ENCODE measurements around the gene NRG2. TPM values are rescaled to one million over a fixed set of nuclear protein-coding genes. Genes with fewer than 3 reads are reported as not detected.

NRG2 gene
- total and polyA plus RNA-seq, 2 donors (not counting 3 experiments of a cell fraction or from before 2014, with no cell fraction given) = 0.26 to 0.42 TPM

GRCh38 chr5:139836469-139837208 is 206.5 kb downstream of the NRG2 start:
- no peak overlapping the region for H3K27ac ChIP-seq (ENCODE audit: insufficient read depth, low read depth, low read length)
- no TSS peak for BruUV-seq (replicated peaks)
- no peaks in the 10 kb centered on the region for H3K36me3 ChIP-seq (ENCODE audit: control insufficient read depth in 2 of 2, extremely low read depth in 1 of 2, insufficient read depth in 2 of 2, low read length in 2 of 2)
- no peak for TF ChIP-seq MAX (IDR thresholded peaks at IDR 0.05; ENCODE audit: insufficient read depth, insufficient read length)
- TF ChIP-seq, protein P1, sequence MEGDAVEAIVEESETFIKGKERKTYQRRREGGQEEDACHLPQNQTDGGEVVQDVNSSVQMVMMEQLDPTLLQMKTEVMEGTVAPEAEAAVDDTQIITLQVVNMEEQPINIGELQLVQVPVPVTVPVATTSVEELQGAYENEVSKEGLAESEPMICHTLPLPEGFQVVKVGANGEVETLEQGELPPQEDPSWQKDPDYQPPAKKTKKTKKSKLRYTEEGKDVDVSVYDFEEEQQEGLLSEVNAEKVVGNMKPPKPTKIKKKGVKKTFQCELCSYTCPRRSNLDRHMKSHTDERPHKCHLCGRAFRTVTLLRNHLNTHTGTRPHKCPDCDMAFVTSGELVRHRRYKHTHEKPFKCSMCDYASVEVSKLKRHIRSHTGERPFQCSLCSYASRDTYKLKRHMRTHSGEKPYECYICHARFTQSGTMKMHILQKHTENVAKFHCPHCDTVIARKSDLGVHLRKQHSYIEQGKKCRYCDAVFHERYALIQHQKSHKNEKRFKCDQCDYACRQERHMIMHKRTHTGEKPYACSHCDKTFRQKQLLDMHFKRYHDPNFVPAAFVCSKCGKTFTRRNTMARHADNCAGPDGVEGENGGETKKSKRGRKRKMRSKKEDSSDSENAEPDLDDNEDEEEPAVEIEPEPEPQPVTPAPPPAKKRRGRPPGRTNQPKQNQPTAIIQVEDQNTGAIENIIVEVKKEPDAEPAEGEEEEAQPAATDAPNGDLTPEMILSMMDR (IDR thresholded peaks at IDR 0.05; ENCODE audit: extremely low read depth in 1 of 2, insufficient read depth in 1 of 2, low read depth in 1 of 2, low read length in 2 of 2) = no peak
- TF ChIP-seq POLR2A (IDR thresholded peaks at IDR 0.05; ENCODE audit: low read depth, low read length) = no peak
- TF ChIP-seq EZH2 (IDR thresholded peaks at IDR 0.05; ENCODE audit: borderline replicate concordance, low read depth, low read length, severe bottlenecking) = no peak
- TF ChIP-seq FOS (IDR thresholded peaks at IDR 0.05; ENCODE audit: borderline replicate concordance, insufficient read depth, low read length) = no peak
- TF ChIP-seq MYC (IDR thresholded peaks at IDR 0.05; ENCODE audit: low read depth, low read length) = no peak
- no peak for TF ChIP-seq POLR2AphosphoS5 (IDR thresholded peaks at IDR 0.05; ENCODE audit: insufficient read depth, low read depth, low read length)
- no peak for TF ChIP-seq JUN (IDR thresholded peaks at IDR 0.05; ENCODE audit: borderline replicate concordance, insufficient read depth, insufficient read length, low read depth)
- no peaks in the 10 kb centered on the region for H3K4me1 ChIP-seq (ENCODE audit: control insufficient read depth, extremely low read depth, insufficient read depth, low read length)
- DNase-seq (ENCODE audit: low read depth, low spot score) (no peak), FAIRE-seq (no peak)
- H3K9me1 ChIP-seq (replicated peaks; ENCODE audit: control insufficient read depth, extremely low read depth, insufficient read depth, low read length) = no peaks in the 10 kb centered on the region
- H3K27me3 ChIP-seq (ENCODE audit: control insufficient read depth in 2 of 2, insufficient read depth in 2 of 2, low read length in 2 of 2) = peaks cover 8 to 15% of the 10 kb centered on the region in 2 experiments
- H4K20me1 ChIP-seq (replicated peaks; ENCODE audit: control insufficient read depth, extremely low read depth, insufficient read depth, low read length) = no peaks in the 10 kb centered on the region
- POLR2A ChIA-PET = no interaction called here
- CTCF ChIA-PET = interaction anchor here (1.6 to 3.8 kb wide), 3 partner anchors 22 to 132 kb away, joined by 4 to 16 read pairs (median 5); no protein-coding TSS in a partner anchor
- H3K9ac ChIP-seq (replicated peaks; ENCODE audit: extremely low read depth, insufficient read depth, low read length) = no peak overlapping the region
- no peaks in the 10 kb centered on the region for H3K9me3 ChIP-seq (replicated peaks; ENCODE audit: control insufficient read depth, insufficient read depth, low read length)
- intact Hi-C loops (cut with micrococcal nuclease) = no loop called here
- no peak overlapping the region for H3K4me2 ChIP-seq (ENCODE audit: insufficient read depth, low read length)
- H3K4me3 ChIP-seq (replicated peaks in 1 of 3; ENCODE audit: insufficient read depth in 1 of 3, low read depth in 1 of 3, low read length in 3 of 3) = no peak overlapping the region
- dilution Hi-C loops (cut with MboI; ENCODE audit: extremely low pct_ligation_motif_present, low sequenced_read_pairs) = no loop called here
- H2AFZ ChIP-seq (ENCODE audit: low read depth, low read length) = no peak overlapping the region
- no peaks in the 10 kb centered on the region for H3K79me2 ChIP-seq (ENCODE audit: control insufficient read depth, insufficient read depth, low read length)

Measured in endothelial cell of umbilical vein (primary cell).